NCI-H2227 (cell line): ENCODE results near the gene KIF5A.
"Not testable (repeated sequence)": the region's sequence is repeated elsewhere in the genome, so short reads cannot be mapped to it uniquely, and the experiment has no call there.

Experiments used
- DNase-seq: peaks from one replicate; lab custom pipeline; 2025; ENCODE audit not compliant: unreplicated experiment; lab: John Stamatoyannopoulos, UW

The KIF5A gene

GRCh38 chr12:57549909-57550640 lies at the start of gene KIF5A:
Gene KIF5A, plus strand, starts transcription at chr12:57550044. Its CDS starts 228 bp downstream, at chr12:57550272.
- DNase-seq, result peak; percentile 80

- DNase-seq, result no peak
Observed at GRCh38 chr12:57500213-57500612, 49.6 kb upstream of the KIF5A start.

GRCh38 chr12:57502311-57502969 lies 47.4 kb upstream of the KIF5A start:
- DNase-seq, result not testable (repeated sequence)

GRCh38 chr12:57506541-57506940 lies 43.3 kb upstream of the KIF5A start:
- not testable (repeated sequence) for DNase-seq

- not testable (repeated sequence) for DNase-seq
Observed at GRCh38 chr12:57507796-57508195, 42.0 kb upstream of the KIF5A start.

- no peak for DNase-seq
Observed at GRCh38 chr12:57511161-57511560, 38.7 kb upstream of the KIF5A start.

- no peak for DNase-seq
Observed at GRCh38 chr12:57511588-57512325, 38.1 kb upstream of the KIF5A start.

GRCh38 chr12:57512665-57513064 lies 37.2 kb upstream of the KIF5A start:
- no peak for DNase-seq

GRCh38 chr12:57513266-57513665 lies 36.6 kb upstream of the KIF5A start:
- DNase-seq, result no peak

GRCh38 chr12:57513677-57514076 lies 36.2 kb upstream of the KIF5A start:
- not testable (repeated sequence) for DNase-seq

GRCh38 chr12:57514246-57514645 lies 35.6 kb upstream of the KIF5A start:
- not testable (repeated sequence) for DNase-seq

- no peak for DNase-seq
Observed at GRCh38 chr12:57514720-57515407, 35.0 kb upstream of the KIF5A start.

- DNase-seq, result no peak
Observed at GRCh38 chr12:57515408-57515933, 34.4 kb upstream of the KIF5A start.

GRCh38 chr12:57515934-57516541 lies 33.8 kb upstream of the KIF5A start:
- DNase-seq, result no peak

- DNase-seq, result no peak
Observed at GRCh38 chr12:57516617-57517153, 33.2 kb upstream of the KIF5A start.

GRCh38 chr12:57517187-57517586 lies 32.7 kb upstream of the KIF5A start:
- no peak for DNase-seq

GRCh38 chr12:57517718-57518117 lies 32.1 kb upstream of the KIF5A start:
- DNase-seq, result not testable (repeated sequence)

- no peak for DNase-seq
Observed at GRCh38 chr12:57518176-57518919, 31.5 kb upstream of the KIF5A start.

- DNase-seq, result peak; percentile 26
Observed at GRCh38 chr12:57518920-57519795, 30.7 kb upstream of the KIF5A start.
